Dermis lymphatic vessel endothelial cell (primary cell): ENCODE results near the gene NR5A1. TPM values are rescaled to one million over a fixed set of nuclear protein-coding genes. Genes with fewer than 3 reads are reported as not detected.

Source experiments
- total RNA-seq: library from RNA; depleted of rRNA; stranded (reverse); fragments of >200 nt; gene quantifications from 2 replicates; pipeline ENCODE4 v1.2.1, GENCODE V29; 2014

NR5A1 gene
- not detected in 2 replicates for total RNA-seq

DNA sequence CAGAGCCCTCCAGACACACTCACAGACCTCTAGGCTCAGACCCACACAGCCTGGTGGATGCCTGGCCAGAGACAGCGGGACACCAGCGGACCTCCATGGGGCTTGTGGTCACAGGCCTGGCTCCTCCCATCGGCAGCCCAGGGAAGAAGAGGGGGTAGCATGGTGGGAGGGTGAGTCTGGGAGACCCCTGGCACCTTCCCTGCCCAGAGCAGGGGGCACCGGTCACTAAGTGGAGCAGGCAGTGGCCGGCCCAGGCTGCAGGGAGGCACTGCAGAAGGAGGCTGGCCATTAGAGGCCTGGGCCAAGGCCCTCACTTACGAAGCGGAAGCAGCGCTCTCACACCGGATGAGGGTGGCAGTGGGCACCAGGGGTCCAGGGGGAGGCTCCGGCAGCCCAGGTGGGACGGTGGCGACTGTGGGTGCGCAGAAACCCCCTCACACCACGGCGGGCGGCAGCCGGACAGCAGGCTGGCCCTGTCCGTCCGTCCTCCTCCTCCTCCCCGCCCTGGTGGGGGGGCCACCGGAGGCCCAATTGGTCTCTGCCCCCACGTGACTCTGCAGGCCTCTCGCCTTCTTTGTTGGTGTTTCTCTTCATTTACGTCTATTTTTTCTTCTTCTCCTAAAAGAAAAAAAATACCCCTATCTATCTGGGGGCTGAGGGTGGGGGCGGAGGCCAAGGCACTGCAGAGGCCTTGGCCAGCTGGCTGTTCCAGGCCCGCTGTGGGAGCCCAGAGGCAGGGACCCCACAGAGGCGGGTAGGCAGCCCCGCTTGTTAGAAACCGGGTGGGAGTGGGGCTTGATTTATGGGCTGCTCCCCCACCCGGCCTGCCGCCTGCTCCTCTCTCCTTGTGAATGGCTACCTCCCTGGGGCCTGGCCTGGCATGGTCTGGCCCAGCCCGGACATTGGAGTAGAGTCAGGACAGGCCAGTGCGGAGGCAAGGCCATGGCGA lies at the start of gene NR5A1:
TSS of gene NR5A1 (minus strand) at position 469 of the 949 bp plus-strand sequence. CDS start 4,004 bp downstream, outside the sequence.

DNA sequence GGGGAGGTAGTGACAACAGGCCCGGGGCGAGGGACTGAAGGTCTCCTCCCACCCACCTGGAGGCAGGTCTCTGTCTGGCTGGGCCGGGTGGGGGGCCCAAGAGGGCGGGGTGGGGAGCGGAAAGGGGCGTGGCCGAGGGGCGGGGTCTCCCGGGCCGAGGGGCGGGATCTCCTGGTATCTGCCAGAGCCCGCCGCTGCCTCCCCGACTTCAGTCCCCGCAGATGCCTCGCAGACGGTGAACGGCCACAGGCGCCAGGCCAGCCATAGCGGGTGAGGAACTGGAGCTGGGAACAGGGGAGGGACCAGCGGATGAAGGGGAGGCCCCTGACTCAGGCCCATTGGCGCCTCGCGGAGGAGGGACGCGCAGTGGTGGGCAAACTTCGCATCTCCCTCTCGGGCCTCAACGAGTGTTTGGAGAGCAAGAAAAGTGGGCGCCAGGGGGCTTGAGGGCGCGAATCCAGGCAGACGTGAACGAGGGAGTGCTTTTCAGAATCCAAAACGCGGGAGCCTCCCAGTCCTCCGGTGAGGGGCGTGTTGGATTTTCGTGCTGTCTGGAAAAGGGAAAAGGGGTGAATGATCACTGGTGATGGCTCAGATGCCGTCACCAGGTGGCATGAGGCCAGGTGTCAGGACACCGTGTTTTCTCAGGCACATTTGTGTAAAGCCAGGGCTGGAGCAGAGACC lies 56.8 kb downstream of the NR5A1 start, which contains the start of gene ADGRD2:
TSS of gene ADGRD2 (plus strand) at position 211 of the 684 bp plus-strand sequence. CDS start 1,216 bp downstream, outside the sequence.

Other genes starting within 250 kb of the NR5A1 start
- 13.2 and 14.8 TPM in 2 replicates for gene NEK6, start 249.4 kb downstream of the NR5A1 start, total RNA-seq
- 167 and 197 TPM in 2 replicates for gene PSMB7, start 92.0 kb downstream of the NR5A1 start, total RNA-seq
- gene ADGRD2, start 56.9 kb downstream of the NR5A1 start, total RNA-seq = not detected in 2 replicates